HG02642 (cell line): Measurements from ENCODE around the gene CSF1.

Experiments used
- ATAC-seq: cut with Tn5 transposase; IDR thresholded peaks from one replicate; pipeline ENCODE4 v1.9.1; 2021; ENCODE audit warnings: mild to moderate bottlenecking; ENCODE audit not compliant: unreplicated experiment, poor library complexity

Gene CSF1

GRCh38 chr1:109974191-109974590 is 63.5 kb downstream of the CSF1 start:
- no peak for ATAC-seq

- no peak for ATAC-seq
These were observed 65.1 kb downstream of the CSF1 start for GRCh38 chr1:109975718-109976117.

DNA sequence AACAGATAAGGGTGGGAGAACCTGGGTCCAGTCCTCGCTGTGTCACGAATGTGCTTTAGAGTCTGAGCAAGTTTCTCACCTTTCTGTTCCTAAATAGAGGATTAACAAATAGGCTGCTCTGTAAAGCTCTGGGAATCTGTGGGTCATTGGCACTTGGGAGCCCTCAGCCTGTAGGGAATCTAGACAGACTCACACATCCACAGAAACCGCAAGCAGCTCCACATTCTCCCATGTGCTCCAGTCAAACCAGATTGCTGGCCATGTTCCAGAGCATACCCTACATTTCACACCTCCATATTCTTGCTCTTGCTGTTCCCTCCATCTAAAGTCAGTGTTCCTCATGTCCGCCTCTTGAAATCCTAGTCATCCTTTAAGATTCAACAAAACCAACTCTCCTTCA is 66.1 kb downstream of the CSF1 start:
- no peak for ATAC-seq

GRCh38 chr1:109977225-109977624 is 66.6 kb downstream of the CSF1 start:
- no peak for ATAC-seq

GRCh38 chr1:109977657-109978378 is 67.2 kb downstream of the CSF1 start:
- ATAC-seq: no peak

- no peak for ATAC-seq
These were observed 68.3 kb downstream of the CSF1 start for GRCh38 chr1:109978761-109979488.

DNA sequence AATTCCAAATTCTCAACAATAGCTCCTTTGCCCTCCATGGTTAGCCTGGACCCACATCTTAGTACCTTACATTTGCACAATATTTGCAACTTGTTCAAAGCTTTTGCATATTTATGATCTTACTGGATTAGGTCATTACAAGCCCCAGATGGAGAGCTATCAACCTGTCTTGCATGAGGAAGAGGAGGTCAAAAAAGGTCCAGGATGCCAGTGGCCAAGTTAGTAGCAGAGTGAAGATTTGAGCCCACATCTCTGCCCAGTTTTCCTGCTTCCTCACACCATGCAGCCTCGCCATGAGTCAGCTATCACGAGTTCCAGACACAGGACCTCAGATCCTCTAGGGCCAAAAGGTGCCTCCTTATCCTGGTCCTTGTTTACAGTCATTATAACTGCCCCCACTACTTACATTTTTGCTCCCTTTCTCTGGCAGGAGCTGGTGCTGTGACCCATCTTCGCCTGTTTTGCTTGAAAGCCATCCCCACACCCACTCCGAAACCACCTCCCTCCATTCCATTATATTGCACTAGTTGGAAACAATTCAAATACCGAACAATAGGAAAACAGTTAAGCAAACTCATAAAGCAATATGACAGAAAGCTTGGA is 68.9 kb downstream of the CSF1 start:
- ATAC-seq: no peak
